Thyroid gland (tissue), 4 donors: ENCODE measurements around the gene SAE1. TPM values are rescaled to one million over a fixed set of nuclear protein-coding genes. Genes with fewer than 3 reads are reported as not detected.
"Not testable (repeated sequence)": the region's sequence is repeated elsewhere in the genome, so short reads cannot be mapped to it uniquely, and the experiment has no call there.

Experiments
- DNase-seq, 2 donors: peaks; one replicate each; pipeline ENCODE4 v3.0.0-alpha.2; 2019
- H3K27ac ChIP-seq, 3 donors: fragments of 200-600 bp; sonication (generic); 1 replicate in 2 of 3; 2 replicates in 1 of 3; pipeline ENCODE4 v1.5.1; 2016 to 2019; ENCODE audit warnings: mild to moderate bottlenecking in 1 of 3, moderate library complexity in 1 of 3
- H3K27me3 ChIP-seq: fragments of 200-600 bp; sonication (generic); one replicate; pipeline ENCODE4 v1.5.1; 2019
- H3K36me3 ChIP-seq, 2 donors: fragments of 200-600 bp; sonication (generic); one replicate each; pipeline ENCODE4 v1.5.1; 2016 to 2019
- H3K4me1 ChIP-seq, 2 donors: fragments of 200-600 bp; sonication (generic); one replicate each; pipeline ENCODE4 v1.5.1; 2017 to 2019
- H3K4me3 ChIP-seq, 3 donors: fragments of 200-600 bp; sonication (generic); replicated peaks in 1 of 3; 1 replicate in 2 of 3; 2 replicates in 1 of 3; pipeline ENCODE4 v1.5.1; 2016; ENCODE audit warnings: mild to moderate bottlenecking in 1 of 3
- H3K9me3 ChIP-seq: fragments of 200-600 bp; sonication (generic); one replicate; pipeline ENCODE4 v1.5.1; 2017
- CTCF ChIP-seq, 6 experiments: fragments of 200-600 bp in 3 of 6; fragments of 450-650 bp in 3 of 6; sonication (generic) in 3 of 6; IDR thresholded peaks; one replicate each; pipeline ENCODE4 v1.5.1; 2016 to 2019; ENCODE audit warnings: antibody characterized with exemption in 6 of 6, mild to moderate bottlenecking in 2 of 6, inconsistent platforms in 1 of 6, moderate library complexity in 1 of 6
- POLR2A ChIP-seq, 2 donors: fragments of 450-650 bp; IDR thresholded peaks; one replicate each; pipeline ENCODE4 v1.6.1; 2017; ENCODE audit warnings: antibody characterized with exemption in 2 of 2, mild to moderate bottlenecking in 2 of 2, moderate library complexity in 1 of 2
- WGBS, 2 donors: methylation state at CpG; one replicate each; pipeline ENCODE4 v1.1.5; 2017; 5-methylcytosine and 5-hydroxymethylcytosine counted together
- intact Hi-C: fragments of 100-400 bp; cut with DNase I; formaldehyde crosslinking; loops from one replicate; pipeline ENCODE4 v1.15.1; 2023
- total RNA-seq, 4 donors: library from RNA; depleted of rRNA; stranded (reverse); fragments of >200 nt; gene quantifications; one replicate each; pipeline ENCODE4 v1.2.3, GENCODE V29; 2016

SAE1 gene
- total RNA-seq, 4 donors from 2014 or later, result 79.5 to 119 (median 103) TPM

- intact Hi-C loops, result no loop called here
- peak overlapping the region; percentile 4 to 42 (median 41) for H3K27ac ChIP-seq
Observed at GRCh38 chr19:47134545-47134944, 3.9 kb downstream of the SAE1 start.

DNA sequence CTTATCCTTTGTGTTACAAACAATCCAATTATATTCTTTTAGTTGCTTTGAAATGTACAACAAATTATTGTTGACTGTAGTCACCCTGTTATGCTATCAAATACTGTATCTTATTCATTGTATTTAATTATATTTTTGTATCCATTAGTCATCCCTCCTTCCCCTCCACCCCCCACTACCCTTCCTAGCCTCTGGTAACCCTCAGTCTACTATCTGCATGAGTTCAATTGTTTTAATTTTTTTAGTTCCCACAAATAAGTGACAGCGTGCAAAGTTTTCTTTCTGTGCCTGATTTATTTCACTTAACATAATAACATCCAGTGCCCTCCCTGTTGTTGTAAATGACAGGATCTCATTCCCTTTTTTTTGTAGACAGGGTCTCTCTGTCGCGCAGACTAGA lies 4.5 kb downstream of the SAE1 start:
- TF ChIP-seq POLR2A (IDR thresholded peaks at IDR 0.05) (no peak), CTCF (IDR thresholded peaks at IDR 0.05) (no peak)
- Histone ChIP-seq H3K4me3 (no peak overlapping the region), H3K4me1 (peaks cover 35 to 41% of the 10 kb centered on the region in 2 donors), H3K27me3 (no peaks in the 10 kb centered on the region), H3K9me3 (no peaks in the 10 kb centered on the region), H3K36me3 (no peaks in the 10 kb centered on the region), H3K27ac (peak overlapping the region in 2 of 3 donors; percentile 4 to 42)
- WGBS, 2 donors, result 69 to 82% methylated on average over 3 of the region's 3 CpGs
- DNase-seq, result no peak
- intact Hi-C loops, result no loop called here

More at GRCh38 chr19:47134545-47134944, 3.9 kb downstream of the SAE1 start:
- WGBS, 2 donors, result 31 to 37% methylated on average over 2 of the region's 2 CpGs
- Histone ChIP-seq H3K36me3 (no peaks in the 10 kb centered on the region), H3K9me3 (no peaks in the 10 kb centered on the region), H3K27me3 (no peaks in the 10 kb centered on the region), H3K4me3 (no peak overlapping the region), H3K4me1 (peaks cover 35 to 41% of the 10 kb centered on the region in 2 donors)
- TF ChIP-seq POLR2A (IDR thresholded peaks at IDR 0.05), result no peak
- no peak for TF ChIP-seq CTCF (IDR thresholded peaks at IDR 0.05)
- no peak for DNase-seq

GRCh38 chr19:47141252-47141651 lies 10.6 kb downstream of the SAE1 start:
- Histone ChIP-seq H3K4me1 (peaks cover 10 to 20% of the 10 kb centered on the region in 2 donors), H3K36me3 (peaks cover 8 to 21% of the 10 kb centered on the region in 2 donors)
- H3K27ac ChIP-seq, intact Hi-C loops, DNase-seq, H3K27me3 ChIP-seq, H3K9me3 ChIP-seq, H3K4me3 ChIP-seq: not testable (repeated sequence)
- 74 to 80% methylated on average over 7 of the region's 7 CpGs for WGBS, 2 donors

- H3K4me1 ChIP-seq, result peaks cover 10 to 20% of the 10 kb centered on the region in 2 donors
- H3K4me3 ChIP-seq, result no peak overlapping the region
- TF ChIP-seq CTCF (IDR thresholded peaks at IDR 0.05), result no peak
- no peak for TF ChIP-seq POLR2A (IDR thresholded peaks at IDR 0.05)
- H3K27ac ChIP-seq, result peak overlapping the region in 2 of 3 donors; percentile 47 to 56
- intact Hi-C loops, result no loop called here
- peaks cover 12 to 25% of the 10 kb centered on the region in 2 donors for H3K36me3 ChIP-seq
- H3K27me3 ChIP-seq, result no peaks in the 10 kb centered on the region
- no peak for DNase-seq
- no peaks in the 10 kb centered on the region for H3K9me3 ChIP-seq
Observed at GRCh38 chr19:47141695-47142094, 11.1 kb downstream of the SAE1 start.

DNA sequence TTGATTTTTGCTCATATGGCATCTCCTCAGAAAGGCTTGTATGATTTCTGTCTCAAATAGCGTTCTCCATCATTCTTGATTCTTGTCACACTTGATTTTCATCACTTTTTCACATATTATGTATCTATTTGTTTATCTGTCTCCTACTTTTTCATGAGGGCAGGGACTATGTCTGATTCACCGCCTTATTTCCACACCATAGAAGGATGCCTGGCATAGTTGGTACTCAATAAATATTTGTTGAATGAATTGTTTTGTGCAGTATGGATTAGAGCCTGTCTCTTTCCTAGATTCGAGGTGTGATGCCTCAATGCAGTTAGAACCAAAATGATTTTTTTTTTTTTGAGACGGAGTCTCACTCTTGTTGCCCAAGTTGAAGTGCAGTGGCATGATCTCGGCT lies 12.1 kb downstream of the SAE1 start:
- 74 to 78% methylated on average over 5 of the region's 5 CpGs for WGBS, 2 donors
- Histone ChIP-seq H3K36me3 (peaks cover 12 to 26% of the 10 kb centered on the region in 2 donors), H3K4me1 (peaks cover 10 to 20% of the 10 kb centered on the region in 2 donors), H3K27ac (peak overlapping the region; percentile 55 to 69 (median 63)), H3K4me3 (no peak overlapping the region), H3K9me3 (no peaks in the 10 kb centered on the region), H3K27me3 (no peaks in the 10 kb centered on the region)
- TF ChIP-seq POLR2A (IDR thresholded peaks at IDR 0.05) (no peak), CTCF (IDR thresholded peaks at IDR 0.05) (no peak)
- intact Hi-C loops, result no loop called here
- DNase-seq, result no peak
